GM18517 (cell line): Measurements from ENCODE around the gene DDX4.
"Not testable (repeated sequence)": the region's sequence is repeated elsewhere in the genome, so short reads cannot be mapped to it uniquely, and the experiment has no call there.

Source experiments
- ATAC-seq: cut with Tn5 transposase; IDR thresholded peaks from one replicate; pipeline ENCODE4 v1.9.1; 2021; ENCODE audit warnings: mild to moderate bottlenecking, moderate library complexity; ENCODE audit not compliant: unreplicated experiment

DDX4 gene

DNA sequence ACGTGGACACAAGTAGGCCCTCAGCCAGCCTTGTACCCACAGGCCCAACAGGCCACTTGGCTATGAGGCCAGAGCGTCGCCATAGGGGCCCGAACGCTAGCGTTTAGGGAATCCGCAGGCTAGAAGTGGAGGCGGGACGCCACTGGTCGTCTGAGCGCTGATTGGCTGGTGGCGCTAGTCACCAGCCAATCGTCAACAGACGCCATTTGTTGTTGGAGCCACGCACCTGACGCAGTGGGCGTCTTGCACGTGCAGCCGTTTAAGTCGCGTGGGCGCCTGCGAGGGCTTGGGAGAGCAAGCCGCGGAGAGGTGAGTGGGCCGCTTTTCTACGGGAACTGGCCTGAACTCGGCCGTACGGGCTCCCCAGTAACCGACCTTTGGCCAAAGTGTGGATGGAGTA, at the start of gene DDX4:
DDX4 (plus strand) TSS at position 269 of the 400 bp plus-strand sequence. CDS start 903 bp downstream, outside the sequence.
- ATAC-seq, result no peak

DNA sequence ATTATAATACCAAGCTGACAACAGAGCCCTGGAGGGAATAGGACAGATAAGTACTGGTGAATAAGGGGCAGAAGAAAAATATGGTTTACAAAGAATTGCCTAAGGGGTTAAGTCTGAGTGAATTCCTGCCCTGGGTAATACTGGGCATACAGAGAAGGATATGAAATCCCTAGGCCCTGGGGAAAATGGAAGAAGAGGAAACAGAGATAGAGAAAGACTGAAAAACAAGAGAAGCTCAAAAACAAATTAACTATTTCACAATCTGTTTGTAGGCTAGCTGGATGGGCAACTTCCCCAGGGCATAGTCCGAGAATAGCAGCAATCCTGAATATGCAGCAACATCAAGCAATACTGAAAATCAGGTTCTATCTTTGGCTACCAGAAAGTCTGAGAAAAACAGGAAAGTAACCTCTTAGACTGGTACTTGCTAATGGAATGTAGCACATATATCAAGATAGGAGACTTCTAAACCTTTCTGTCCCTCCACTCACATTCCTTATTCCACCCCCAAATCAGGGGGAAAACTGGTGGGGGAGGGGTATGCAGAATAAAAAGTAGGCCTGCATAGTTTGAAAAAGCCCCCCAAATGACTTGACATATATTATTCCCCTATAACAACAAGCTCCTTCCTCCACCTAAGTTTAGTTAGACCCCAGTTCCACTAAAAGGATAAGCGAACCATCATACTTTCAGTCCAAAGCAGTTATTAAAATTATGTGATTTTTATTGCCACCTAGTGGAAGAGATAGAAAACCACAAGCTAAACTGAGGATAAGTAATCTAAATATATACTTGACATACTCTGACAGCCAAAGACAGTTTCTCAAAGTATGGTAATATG, 46.4 kb upstream of the DDX4 start:
- no peak for ATAC-seq

DNA sequence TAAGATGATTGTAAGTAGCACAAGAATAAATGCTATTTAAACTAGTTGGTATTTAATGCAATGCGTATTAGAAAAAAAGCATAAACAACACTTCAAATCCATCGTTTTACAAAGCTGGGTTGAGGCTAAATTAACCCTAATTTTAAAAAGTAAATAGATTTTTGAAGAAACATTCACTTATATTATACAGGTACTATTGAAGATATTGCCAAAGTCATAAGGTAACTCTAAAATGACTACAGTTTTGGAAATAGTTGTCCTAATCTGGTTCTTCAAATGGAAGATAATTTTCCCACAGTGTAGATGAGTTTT, 45.8 kb upstream of the DDX4 start:
- ATAC-seq, result no peak

DNA sequence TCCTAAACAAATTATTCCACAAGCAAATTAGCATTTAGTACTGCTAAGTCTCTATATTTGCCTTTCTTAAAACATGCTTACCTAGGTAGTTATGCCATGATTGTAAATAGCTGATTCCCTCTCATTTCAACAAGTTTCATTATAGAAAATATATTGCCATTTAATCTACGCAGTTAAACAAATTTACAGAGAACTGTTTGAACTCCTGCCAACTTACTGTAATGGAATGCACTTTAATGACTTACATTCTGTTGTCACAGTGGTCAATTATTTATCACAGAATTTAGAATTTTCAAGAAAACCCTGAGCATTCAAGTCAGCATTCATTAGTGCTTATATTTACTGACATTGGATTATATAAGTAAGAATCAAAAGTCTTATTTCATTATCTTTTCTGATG, 45.4 kb upstream of the DDX4 start:
- ATAC-seq, result no peak

DNA sequence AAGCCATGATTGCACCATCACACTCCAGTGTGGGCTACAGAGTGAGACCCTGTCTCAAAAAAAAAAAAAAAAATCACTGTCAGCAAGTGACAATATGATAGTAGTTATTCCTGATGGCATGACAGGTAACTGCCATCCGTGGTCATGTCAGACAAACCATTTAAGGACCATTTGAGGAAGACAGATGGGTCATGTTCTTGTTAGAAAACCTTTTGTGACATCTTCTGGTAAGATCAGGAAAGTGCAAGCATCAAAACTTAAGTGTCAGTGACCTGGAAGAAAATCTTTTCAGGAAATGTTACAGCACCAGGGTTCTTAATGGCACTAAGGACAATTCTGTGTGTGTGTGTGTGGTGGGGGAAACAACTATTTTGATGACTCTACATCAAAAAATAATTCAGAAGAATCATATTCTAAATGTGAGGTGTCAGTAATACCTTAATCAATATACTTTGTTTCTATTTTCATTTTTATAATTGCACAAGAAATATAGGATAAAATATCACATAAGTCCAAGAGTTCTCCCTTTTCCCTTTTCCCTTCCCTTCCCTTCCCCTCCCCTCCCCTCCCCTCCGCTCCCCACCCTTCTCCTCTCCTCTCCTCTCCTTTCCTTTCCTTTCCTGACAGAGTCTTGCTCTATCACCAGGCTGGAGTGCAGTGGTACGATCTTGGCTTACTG, 43.6 kb upstream of the DDX4 start:
- ATAC-seq, result no peak

DNA sequence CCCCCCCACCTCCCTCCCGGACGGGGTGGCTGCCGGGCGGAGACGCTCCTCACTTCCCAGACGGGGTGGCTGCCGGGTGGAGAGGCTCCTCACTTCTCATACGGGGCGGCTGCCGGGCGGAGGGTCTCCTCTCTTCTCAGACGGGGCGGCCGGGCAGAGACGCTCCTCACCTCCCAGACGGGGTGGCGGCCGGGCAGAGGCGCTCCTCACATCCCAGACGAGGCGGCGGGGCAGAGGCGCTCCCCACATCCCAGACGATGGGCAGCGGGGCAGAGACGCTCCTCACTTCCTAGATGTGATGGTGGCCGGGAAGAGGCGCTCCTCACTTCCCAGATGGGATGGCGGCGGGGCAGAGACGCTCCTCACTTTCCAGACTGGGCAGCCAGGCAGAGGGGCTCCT, 41.2 kb upstream of the DDX4 start:
- not testable (repeated sequence) for ATAC-seq

DNA sequence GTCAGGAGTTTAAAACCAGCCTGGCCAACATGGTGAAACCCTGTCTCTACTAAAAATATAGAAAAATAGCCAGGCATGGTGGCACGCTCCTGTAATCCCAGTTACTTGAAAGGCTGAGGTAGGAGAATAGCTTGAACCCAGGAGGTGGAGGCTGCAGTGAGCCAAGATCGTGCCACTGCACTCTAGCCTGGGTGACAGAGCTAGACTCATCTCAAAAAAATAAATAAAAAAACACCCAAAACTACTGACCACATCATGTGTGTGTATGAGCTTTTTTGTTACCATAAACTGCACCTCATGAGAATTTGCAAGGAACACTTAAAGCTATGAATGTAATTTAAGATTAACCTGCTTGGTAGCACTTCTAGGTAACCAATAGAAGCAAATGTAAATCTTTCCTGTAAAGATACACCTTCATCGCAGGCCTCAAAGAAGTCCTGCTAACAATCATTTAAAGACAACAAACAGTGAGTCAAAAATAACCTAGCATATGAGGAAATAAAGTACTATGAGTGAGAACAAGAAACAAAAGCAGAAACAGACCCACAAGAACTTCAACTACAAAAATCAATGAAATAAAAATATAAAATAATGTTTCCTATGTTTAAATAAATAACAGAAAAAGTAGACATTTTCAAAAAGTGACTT, 38.7 kb upstream of the DDX4 start:
- no peak for ATAC-seq

DNA sequence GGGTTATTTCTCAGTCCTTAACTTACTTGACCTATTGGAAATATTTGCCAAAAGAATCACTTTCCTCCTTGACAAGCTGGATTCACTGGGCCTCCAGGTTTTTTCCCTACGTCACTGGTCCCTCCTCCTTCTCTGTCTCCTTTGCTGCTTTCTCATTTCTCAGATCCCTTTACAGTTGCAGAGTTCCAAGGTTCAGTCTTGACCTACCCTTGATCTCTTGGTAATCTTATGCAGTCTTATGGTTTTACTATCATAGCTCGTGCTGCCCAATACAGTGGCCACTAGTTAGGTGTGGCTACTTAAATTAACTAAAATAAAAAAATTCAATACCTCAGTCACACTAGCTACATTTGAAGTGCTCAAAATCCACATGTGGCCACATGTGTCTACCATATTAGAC, 37.1 kb upstream of the DDX4 start:
- ATAC-seq, result no peak

DNA sequence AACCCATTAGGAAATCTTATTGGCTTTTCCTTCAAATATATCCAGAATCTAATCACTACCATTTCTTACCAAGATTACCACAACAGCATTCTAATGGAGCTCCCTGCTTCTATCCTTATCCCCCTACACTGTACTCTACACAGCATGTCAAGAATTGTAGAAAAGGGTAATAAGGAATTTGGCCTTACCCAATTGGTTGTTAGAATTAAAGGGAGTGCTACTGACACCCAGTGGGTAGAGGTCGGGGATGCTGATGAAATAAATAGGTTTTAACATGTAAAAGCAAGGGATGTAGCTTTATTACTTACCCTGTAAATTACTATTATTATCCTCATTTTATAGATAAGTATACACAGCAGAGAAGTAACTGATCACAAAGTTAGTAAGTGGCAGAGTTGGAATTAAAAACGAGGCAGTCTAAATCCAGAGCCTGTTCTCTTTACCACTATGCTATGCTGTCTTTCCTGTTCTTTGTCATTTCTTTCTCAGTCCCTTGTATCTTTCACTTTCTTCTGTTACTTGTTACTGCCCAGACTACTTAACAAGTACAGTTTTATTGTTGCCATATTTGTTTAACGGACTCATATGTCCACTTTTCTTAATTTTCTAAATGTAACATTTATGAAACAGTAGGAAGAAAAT, 36.3 kb upstream of the DDX4 start:
- ATAC-seq, result no peak

DNA sequence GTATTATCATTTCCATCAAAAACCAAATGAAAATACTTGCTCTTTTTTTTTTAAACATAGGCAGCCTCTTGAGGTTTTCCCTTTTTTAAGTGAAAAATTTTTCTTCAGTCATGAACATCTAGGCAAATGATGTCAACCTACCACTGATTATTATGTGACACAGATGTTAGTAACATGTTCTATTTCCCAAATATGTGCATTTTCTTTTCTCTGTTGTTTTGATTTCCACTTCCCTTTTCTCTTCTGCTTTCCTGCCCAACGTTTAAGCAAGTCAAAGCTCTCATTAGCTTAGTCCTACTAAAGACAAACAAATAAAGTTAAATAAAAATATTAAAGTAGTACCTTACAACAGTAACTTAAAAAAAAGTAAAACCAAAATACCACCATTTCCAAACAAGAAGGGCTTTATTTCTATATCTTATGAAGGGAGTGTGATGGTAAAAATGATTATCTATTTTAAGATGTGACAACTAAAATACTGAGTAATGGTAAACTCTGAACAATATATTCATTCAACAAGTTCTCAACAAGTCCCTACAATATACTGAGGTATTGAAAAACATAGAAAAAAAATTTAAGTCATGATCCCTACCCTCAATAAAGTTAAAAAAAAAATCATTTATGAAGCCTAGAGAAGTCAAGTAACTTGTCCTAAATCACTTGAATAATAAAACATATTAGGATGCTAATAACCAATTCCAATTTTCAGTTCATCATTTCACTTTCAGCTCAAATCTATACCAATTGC, 35.1 kb upstream of the DDX4 start:
- peak; percentile 39 for ATAC-seq

DNA sequence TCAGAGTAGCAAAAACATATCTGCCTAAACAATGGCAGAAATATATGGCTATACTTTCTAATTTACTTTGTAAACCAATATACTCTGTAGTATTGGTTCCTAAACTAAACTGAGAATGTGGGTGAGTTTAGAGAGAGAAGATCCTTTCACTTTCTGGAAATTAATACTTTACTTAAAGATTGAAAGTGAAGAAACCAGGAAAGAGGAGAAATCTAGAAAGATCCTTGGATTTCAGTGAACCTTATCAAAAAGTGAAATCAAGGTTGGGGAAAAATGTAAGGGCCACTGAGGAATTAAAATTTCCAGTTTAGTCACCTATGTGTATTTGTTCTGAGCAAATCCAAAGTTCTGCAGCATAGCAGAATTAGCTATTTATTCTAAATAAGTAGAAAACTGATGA, 31.6 kb upstream of the DDX4 start:
- ATAC-seq, result no peak

DNA sequence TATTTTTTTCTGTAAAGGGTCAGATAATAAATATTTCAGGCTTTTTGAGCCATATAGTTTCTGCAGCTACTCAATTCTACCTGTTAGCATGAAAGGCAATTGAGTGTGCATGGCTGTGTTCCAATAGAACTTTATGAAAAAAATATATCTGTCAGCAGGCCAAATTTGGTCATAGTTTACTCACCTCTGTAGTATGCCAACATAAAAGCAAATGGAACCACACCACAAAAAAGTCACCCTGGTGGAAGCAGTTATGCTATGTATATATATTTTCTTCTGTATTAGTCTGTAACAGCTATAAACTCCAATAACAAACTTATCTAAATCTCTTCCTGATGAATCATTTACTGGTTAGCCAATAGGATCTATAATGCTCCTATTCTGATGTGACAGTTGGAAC, 29.1 kb upstream of the DDX4 start:
- ATAC-seq, result no peak

DNA sequence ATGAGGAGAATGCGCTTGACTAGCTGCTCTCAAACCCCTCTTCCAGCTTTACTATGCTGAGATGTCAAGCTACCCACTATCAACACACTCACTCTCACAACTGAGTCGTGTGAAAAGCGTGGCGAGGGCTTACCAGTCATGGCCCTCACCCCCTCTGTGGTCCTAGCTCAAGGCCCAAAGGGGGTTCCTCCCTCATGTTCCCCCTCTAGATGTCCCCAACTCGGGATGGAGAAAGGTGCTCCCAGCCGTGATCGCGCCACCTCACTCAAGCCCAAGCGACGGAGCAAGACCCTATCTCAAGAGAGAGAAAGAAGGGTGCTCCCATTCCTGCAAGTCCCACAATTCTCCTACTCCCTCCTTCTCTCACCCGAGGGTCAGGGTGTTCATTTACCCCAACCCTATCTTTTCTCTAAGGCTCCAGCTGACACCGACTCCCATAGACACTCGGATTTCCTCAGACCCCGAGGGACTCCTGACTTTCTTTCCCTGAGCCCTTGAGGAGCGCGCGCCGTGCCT, 26.3 kb upstream of the DDX4 start:
- ATAC-seq, result peak; percentile 2

DNA sequence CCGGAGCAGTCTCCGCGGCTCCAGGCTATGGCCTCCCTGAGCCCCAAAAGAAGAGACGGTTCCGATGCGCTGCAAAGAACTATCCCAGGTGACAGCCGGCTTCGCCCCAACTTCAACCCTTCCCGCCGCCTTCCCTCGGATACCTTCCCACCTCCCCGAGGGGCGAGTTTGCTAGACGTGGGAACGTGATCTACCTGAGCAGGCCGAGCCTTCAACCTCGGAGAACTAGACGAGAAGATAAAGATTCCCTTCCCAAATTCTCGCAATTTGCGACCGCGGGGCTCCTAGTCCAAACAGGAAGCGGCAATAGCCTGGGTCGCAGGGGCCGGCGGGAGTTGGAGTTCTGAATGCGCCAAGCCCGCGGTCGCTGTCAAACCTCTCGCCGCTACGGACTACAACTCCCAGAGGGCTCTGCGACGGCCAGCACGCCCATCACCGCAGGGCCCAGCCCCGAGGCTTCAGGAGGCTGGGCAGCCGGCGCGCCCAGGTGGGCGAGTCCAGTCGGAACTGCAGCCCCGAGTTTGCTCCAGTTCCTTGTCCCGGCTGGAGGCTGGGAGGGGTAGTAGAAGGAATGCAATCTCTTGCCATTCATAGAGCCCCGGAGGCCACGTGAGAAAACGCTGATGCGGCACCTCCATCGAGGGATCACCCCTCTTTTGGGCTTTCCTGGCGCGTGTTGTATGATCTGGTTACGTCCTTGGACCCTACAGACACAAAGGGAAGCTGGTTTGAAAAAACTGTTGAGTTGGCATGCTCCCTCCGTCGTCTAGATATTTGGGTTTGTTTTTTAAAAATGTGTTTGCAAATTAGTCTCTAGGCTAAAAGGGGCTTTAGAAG, 25.6 kb upstream of the DDX4 start, which contains the start of gene SLC38A9:
SLC38A9 (minus strand) TSS at position 302 of the 837 bp plus-strand sequence. CDS start 14,366 bp downstream, outside the sequence.
- peak; percentile 99 for ATAC-seq

DNA sequence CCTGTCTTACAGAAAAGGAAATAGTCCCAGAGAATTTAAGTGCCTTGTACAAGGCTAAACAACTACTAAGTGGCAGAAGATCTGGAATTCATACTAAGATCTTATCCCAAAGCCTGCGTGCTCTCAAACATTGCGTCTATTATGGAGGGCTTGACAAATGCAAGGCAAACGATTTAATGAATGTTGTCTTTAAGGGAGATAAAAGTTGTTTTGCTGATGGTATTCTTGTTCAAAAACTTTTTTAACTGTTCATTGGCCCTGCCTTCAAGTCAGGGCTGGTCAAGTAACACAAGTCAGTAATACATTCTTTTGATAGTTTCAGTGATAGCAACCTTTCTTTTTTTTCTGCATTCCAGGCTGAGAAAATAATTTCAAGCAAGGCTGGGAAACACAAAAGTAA, 24.0 kb upstream of the DDX4 start:
- ATAC-seq, result no peak

DNA sequence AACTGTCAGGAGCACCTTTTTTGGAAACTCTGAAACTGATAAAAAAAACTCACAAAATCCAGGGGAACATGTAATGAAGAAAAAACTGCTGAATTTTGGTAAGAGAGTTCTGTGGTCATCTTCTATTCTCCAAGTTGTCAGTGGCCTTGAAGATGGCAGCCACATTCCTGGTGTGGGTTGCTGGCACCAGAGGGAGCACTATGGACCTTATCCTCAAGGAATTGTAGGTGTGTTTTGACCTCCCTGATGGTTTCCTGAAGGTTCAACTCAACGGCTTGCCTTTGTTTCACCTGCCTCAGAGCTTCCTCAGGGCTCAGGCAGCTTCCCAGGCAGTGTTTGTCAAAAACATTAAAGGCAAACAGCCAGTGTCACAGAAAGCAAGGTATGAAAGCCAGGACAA, 23.5 kb upstream of the DDX4 start:
- no peak for ATAC-seq

DNA sequence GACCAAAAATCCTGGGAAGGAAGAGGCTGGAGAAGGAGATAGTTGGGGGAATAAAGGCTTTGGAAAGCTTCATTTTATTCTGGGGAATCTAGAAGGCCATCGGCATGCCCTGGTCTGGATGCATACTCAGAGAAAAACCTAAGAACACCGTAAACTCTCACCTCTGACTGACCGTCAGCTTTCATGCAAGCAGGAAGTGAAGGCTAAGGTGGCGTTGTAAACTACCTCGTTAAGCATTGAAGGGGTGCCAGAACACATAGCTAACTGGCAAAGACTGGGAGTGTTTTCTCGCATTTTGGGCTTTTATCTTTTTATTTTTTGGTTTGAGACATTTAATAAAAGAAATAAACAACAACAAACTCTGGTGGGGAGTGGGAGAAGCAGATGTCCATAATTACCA, 23.1 kb upstream of the DDX4 start:
- ATAC-seq, result no peak

DNA sequence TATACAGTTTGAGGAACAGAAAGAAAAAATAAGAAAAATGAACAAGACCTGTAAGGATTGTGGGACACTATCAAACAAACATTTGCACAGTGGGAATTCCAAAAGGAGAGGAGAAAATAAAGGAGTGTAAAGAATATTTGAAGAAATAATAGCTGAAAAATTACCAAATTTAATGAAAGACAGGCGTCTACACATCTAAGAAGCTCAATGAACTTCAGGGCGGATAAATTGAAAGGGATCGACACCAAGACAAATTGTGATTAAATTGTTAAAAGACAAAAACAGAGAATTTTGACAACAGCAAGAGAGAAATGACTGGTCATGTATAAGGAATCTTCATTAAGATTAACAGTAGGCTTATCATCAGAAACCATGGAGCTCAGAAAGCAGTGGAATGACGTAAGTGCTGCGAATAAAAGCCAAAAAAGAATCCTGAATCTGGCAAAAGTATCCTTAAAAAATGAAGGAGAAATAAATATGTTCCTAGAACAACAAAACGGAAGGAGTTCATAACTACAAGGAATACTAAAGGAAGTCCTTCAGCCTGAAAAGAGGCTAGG, 22.3 kb upstream of the DDX4 start:
- no peak for ATAC-seq

DNA sequence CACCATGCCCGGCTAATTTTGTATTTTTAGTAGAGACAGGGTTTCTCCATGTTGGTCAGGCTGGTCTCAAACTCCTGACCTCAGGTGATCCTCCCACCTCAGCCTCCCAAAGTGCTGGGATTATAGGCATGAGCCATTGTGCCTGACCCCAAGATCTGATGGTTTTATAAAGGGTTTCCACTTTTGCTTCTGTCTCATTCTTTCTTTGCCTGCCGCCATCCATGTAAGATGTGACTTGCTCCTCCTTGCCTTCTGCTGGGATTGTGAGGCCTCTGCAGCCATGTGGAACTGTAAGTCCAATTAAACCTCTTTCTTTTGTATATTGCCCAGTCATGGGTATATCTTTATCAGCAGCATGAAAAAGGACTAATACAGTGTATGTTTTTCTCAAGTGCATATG, 18.8 kb upstream of the DDX4 start:
- ATAC-seq, result not testable (repeated sequence)
